ENCODE measurements around the gene CLDN14. TPM values are rescaled to one million over a fixed set of nuclear protein-coding genes. Genes with fewer than 3 reads are reported as not detected.

The CLDN14 gene
- total and polyA plus RNA-seq, 2 experiments from 2014 or later: not detected

GRCh38 chr21:36517366-36518075 lies 37.6 kb upstream of the CLDN14 start:
- no peaks in the 10 kb centered on the region for H3F3A ChIP-seq (replicated peaks; ENCODE audit: low read depth)
- H3K9me3 Mint-ChIP-seq: no peaks in the 10 kb centered on the region
- H3K9me2 ChIP-seq (ENCODE audit: insufficient read depth): 0 out of 2 replicates have a peak, but pooled peaks cover 10% of the 10 kb centered on the region
- peaks cover 2% of the 10 kb centered on the region for H3K27me3 Mint-ChIP-seq (ENCODE audit: insufficient read depth, low read depth, poor library complexity)
- no peak overlapping the region for H3K4me3 Mint-ChIP-seq
- H3K79me2 ChIP-seq (replicated peaks; ENCODE audit: insufficient read depth): no peaks in the 10 kb centered on the region
- DNase-seq (ENCODE audit: low spot score) (no peak), ATAC-seq (no peak)
- no peaks in the 10 kb centered on the region for H3K4me1 Mint-ChIP-seq
- no peaks in the 10 kb centered on the region; the same call in 2 of the 3 replicates for H3K36me3 Mint-ChIP-seq (ENCODE audit: low read depth)
- no peak overlapping the region for H3K27ac Mint-ChIP-seq
- no peak overlapping the region for H3K4me2 ChIP-seq
- no peak overlapping the region for H3K27ac ChIP-seq (ENCODE audit: low read depth)
- no peaks in the 10 kb centered on the region for H4K20me1 ChIP-seq (replicated peaks; ENCODE audit: insufficient read depth)
- TF ChIP-seq NANOG (IDR thresholded peaks at IDR 0.05; ENCODE audit: borderline replicate concordance) (no peak), JUNB (IDR thresholded peaks at IDR 0.05; ENCODE audit: unreplicated experiment) (no peak), STAT1 (IDR thresholded peaks at IDR 0.05; ENCODE audit: unreplicated experiment) (no peak), ETS1 (IDR thresholded peaks at IDR 0.05) (no peak), POLR2AphosphoS5 (IDR thresholded peaks at IDR 0.05; ENCODE audit: low read depth) (no peak), ZNF331 (CRISPR knock-in tag; IDR thresholded peaks at IDR 0.05; ENCODE audit: low read depth) (no peak), ZNF114 (CRISPR knock-in tag; IDR thresholded peaks at IDR 0.05) (no peak), REST (IDR thresholded peaks at IDR 0.05; ENCODE audit: unreplicated experiment) (no peak), EZH2phosphoT487 (IDR thresholded peaks at IDR 0.05; ENCODE audit: unreplicated experiment) (no peak), CREB1 (CRISPR knock-in tag; IDR thresholded peaks at IDR 0.05; ENCODE audit: low read depth) (no peak)
- TF ChIP-seq, protein P1, sequence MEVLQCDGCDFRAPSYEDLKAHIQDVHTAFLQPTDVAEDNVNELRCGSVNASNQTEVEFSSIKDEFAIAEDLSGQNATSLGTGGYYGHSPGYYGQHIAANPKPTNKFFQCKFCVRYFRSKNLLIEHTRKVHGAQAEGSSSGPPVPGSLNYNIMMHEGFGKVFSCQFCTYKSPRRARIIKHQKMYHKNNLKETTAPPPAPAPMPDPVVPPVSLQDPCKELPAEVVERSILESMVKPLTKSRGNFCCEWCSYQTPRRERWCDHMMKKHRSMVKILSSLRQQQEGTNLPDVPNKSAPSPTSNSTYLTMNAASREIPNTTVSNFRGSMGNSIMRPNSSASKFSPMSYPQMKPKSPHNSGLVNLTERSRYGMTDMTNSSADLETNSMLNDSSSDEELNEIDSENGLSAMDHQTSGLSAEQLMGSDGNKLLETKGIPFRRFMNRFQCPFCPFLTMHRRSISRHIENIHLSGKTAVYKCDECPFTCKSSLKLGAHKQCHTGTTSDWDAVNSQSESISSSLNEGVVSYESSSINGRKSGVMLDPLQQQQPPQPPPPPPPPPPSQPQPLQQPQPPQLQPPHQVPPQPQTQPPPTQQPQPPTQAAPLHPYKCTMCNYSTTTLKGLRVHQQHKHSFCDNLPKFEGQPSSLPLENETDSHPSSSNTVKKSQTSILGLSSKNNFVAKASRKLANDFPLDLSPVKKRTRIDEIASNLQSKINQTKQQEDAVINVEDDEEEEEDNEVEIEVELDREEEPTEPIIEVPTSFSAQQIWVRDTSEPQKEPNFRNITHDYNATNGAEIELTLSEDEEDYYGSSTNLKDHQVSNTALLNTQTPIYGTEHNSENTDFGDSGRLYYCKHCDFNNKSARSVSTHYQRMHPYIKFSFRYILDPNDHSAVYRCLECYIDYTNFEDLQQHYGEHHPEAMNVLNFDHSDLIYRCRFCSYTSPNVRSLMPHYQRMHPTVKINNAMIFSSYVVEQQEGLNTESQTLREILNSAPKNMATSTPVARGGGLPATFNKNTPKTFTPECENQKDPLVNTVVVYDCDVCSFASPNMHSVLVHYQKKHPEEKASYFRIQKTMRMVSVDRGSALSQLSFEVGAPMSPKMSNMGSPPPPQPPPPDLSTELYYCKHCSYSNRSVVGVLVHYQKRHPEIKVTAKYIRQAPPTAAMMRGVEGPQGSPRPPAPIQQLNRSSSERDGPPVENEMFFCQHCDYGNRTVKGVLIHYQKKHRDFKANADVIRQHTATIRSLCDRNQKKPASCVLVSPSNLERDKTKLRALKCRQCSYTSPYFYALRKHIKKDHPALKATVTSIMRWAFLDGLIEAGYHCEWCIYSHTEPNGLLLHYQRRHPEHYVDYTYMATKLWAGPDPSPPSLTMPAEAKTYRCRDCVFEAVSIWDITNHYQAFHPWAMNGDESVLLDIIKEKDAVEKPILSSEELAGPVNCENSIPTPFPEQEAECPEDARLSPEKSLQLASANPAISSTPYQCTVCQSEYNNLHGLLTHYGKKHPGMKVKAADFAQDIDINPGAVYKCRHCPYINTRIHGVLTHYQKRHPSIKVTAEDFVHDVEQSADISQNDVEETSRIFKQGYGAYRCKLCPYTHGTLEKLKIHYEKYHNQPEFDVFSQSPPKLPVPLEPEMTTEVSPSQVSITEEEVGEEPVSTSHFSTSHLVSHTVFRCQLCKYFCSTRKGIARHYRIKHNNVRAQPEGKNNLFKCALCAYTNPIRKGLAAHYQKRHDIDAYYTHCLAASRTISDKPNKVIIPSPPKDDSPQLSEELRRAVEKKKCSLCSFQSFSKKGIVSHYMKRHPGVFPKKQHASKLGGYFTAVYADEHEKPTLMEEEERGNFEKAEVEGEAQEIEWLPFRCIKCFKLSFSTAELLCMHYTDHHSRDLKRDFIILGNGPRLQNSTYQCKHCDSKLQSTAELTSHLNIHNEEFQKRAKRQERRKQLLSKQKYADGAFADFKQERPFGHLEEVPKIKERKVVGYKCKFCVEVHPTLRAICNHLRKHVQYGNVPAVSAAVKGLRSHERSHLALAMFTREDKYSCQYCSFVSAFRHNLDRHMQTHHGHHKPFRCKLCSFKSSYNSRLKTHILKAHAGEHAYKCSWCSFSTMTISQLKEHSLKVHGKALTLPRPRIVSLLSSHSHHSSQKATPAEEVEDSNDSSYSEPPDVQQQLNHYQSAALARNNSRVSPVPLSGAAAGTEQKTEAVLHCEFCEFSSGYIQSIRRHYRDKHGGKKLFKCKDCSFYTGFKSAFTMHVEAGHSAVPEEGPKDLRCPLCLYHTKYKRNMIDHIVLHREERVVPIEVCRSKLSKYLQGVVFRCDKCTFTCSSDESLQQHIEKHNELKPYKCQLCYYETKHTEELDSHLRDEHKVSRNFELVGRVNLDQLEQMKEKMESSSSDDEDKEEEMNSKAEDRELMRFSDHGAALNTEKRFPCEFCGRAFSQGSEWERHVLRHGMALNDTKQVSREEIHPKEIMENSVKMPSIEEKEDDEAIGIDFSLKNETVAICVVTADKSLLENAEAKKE (CRISPR knock-in tag; IDR thresholded peaks at IDR 0.05): no peak
- H3K4me1 ChIP-seq (ENCODE audit: insufficient read depth): no peaks in the 10 kb centered on the region
- H3K36me3 ChIP-seq (ENCODE audit: insufficient read depth): no peaks in the 10 kb centered on the region
- no peak overlapping the region for H2AFZ ChIP-seq
- H3K4me3 ChIP-seq: no peak overlapping the region
- no peaks in the 10 kb centered on the region for H3K27me3 ChIP-seq (ENCODE audit: insufficient read depth)
